Nephron (organoid): ENCODE data around the gene PRRT2.

ENCODE experiments used
- H3K27ac Mint-ChIP-seq, 3 experiments: 2 replicates each; pipeline ENCODE4 v1.8.0; 2020; ENCODE audit warnings: mixed read lengths in 3 of 3, mild to moderate bottlenecking in 2 of 3, moderate library complexity in 1 of 3
- H3K27me3 Mint-ChIP-seq: 2 replicates; pipeline ENCODE4 v1.8.0; 2021; ENCODE audit warnings: low read depth, mild to moderate bottlenecking, moderate library complexity, mixed read lengths
- H3K36me3 Mint-ChIP-seq: 2 replicates; pipeline ENCODE4 v1.8.0; 2020; ENCODE audit warnings: low read depth, mixed read lengths
- H3K4me1 Mint-ChIP-seq: 2 replicates; pipeline ENCODE4 v1.8.0; 2020; ENCODE audit warnings: mixed read lengths
- H3K4me3 Mint-ChIP-seq, 3 experiments: 2 replicates each; pipeline ENCODE4 v1.8.0; 2020; ENCODE audit warnings: mild to moderate bottlenecking in 3 of 3, mixed read lengths in 3 of 3, moderate library complexity in 2 of 3
- H3K9me3 Mint-ChIP-seq: 2 replicates; pipeline ENCODE4 v1.8.0; 2020; ENCODE audit warnings: mixed read lengths
- CTCF ChIP-seq, 3 experiments: fragments of 200-600 bp; sonication (generic); IDR thresholded peaks; one replicate each; pipeline ENCODE4 v1.5.0; 2021; ENCODE audit warnings: antibody characterized with exemption in 3 of 3; ENCODE audit not compliant: unreplicated experiment in 3 of 3

The PRRT2 gene

GRCh38 chr16:29860218-29860617, 48.2 kb downstream of the PRRT2 start:
- no peaks in the 10 kb centered on the region for H3K4me1 Mint-ChIP-seq
- peak overlapping the region; percentile 81 to 100 (median 99) for H3K4me3 Mint-ChIP-seq
- no peaks in the 10 kb centered on the region for H3K9me3 Mint-ChIP-seq
- no peaks in the 10 kb centered on the region for H3K27me3 Mint-ChIP-seq
- H3K36me3 Mint-ChIP-seq, result peaks cover 29% of the 10 kb centered on the region
- TF ChIP-seq CTCF (IDR thresholded peaks at IDR 0.05; ENCODE audit: unreplicated experiment in 3 of 3), result no peak
- peak overlapping the region in 1 of 3 experiments; percentile 54 for H3K27ac Mint-ChIP-seq

GRCh38 chr16:29862383-29862883, 50.4 kb downstream of the PRRT2 start:
- Mint-ChIP-seq H3K27me3 (no peaks in the 10 kb centered on the region), H3K4me1 (no peaks in the 10 kb centered on the region), H3K36me3 (peaks cover 24% of the 10 kb centered on the region), H3K27ac (peak overlapping the region; percentile 98 to 100 (median 99)), H3K4me3 (peak overlapping the region; percentile 99 to 100 (median 99)), H3K9me3 (no peaks in the 10 kb centered on the region)
- no peak for TF ChIP-seq CTCF (IDR thresholded peaks at IDR 0.05; ENCODE audit: unreplicated experiment in 3 of 3)

GRCh38 chr16:29862884-29863668, 51.1 kb downstream of the PRRT2 start, which contains the start of gene CDIPT:
CDIPT (minus strand) TSS chr16:29863226; CDS start chr16:29862857, 369 bp downstream.
- peak; percentile 36 to 48 (median 42) for TF ChIP-seq CTCF (IDR thresholded peaks at IDR 0.05; ENCODE audit: unreplicated experiment in 3 of 3)
- H3K4me3 Mint-ChIP-seq, result peak within 1 kb of the TSS; percentile 99 to 100 (median 99)
- no peaks in the 10 kb centered on the region for H3K4me1 Mint-ChIP-seq
- H3K36me3 Mint-ChIP-seq, result peaks cover 23% of the 10 kb centered on the region
- H3K27me3 Mint-ChIP-seq, result peaks cover under 1% of the 10 kb centered on the region
- H3K9me3 Mint-ChIP-seq, result no peaks in the 10 kb centered on the region
- peak within 1 kb of the TSS; percentile 100 for H3K27ac Mint-ChIP-seq

GRCh38 chr16:29863669-29863984, 51.6 kb downstream of the PRRT2 start:
- peaks cover 3% of the 10 kb centered on the region for H3K27me3 Mint-ChIP-seq
- peak overlapping the region; percentile 100 for H3K27ac Mint-ChIP-seq
- no peaks in the 10 kb centered on the region for H3K4me1 Mint-ChIP-seq
- peaks cover 19% of the 10 kb centered on the region for H3K36me3 Mint-ChIP-seq
- H3K4me3 Mint-ChIP-seq, result peak overlapping the region; percentile 99 to 100 (median 99)
- no peaks in the 10 kb centered on the region for H3K9me3 Mint-ChIP-seq
- no peak for TF ChIP-seq CTCF (IDR thresholded peaks at IDR 0.05; ENCODE audit: unreplicated experiment in 3 of 3)

- Mint-ChIP-seq H3K4me3 (no peak overlapping the region), H3K36me3 (peaks cover 15% of the 10 kb centered on the region), H3K27me3 (peaks cover 6% of the 10 kb centered on the region), H3K9me3 (no peaks in the 10 kb centered on the region), H3K27ac (no peak overlapping the region), H3K4me1 (no peaks in the 10 kb centered on the region)
- TF ChIP-seq CTCF (IDR thresholded peaks at IDR 0.05; ENCODE audit: unreplicated experiment in 3 of 3), result no peak
Measured at GRCh38 chr16:29864205-29864604, 52.2 kb downstream of the PRRT2 start.
